Mesendoderm (in vitro differentiated cells): ENCODE data around the gene SPEM2.

Experiments
- DNase-seq: peaks from one replicate; pipeline ENCODE4 v3.0.0; 2013
- H2AK5ac ChIP-seq: 2 replicates; pipeline ENCODE4 v1.6.1; 2013; ENCODE audit warnings: low read length, inconsistent platforms
- H2BK120ac ChIP-seq: 2 replicates; pipeline ENCODE4 v1.6.1; 2013; ENCODE audit warnings: low read depth, mild to moderate bottlenecking, low read length, moderate library complexity, mixed read lengths
- H2BK15ac ChIP-seq: replicated peaks from 2 replicates; pipeline ENCODE4 v1.6.1; 2013; ENCODE audit warnings: low read depth, mild to moderate bottlenecking, moderate library complexity
- H2BK5ac ChIP-seq: 2 replicates; pipeline ENCODE4 v1.6.1; 2013; ENCODE audit warnings: low read length, inconsistent platforms
- H3K18ac ChIP-seq: 2 replicates; pipeline ENCODE4 v1.6.1; 2013; ENCODE audit warnings: mild to moderate bottlenecking, low read length, mixed read lengths
- H3K23ac ChIP-seq: one replicate; pipeline ENCODE4 v1.6.1; 2013; ENCODE audit warnings: low read length
- H3K27ac ChIP-seq: 2 replicates; pipeline ENCODE4 v1.5.1; 2013; ENCODE audit warnings: low read depth, mild to moderate bottlenecking, inconsistent platforms, low read length, moderate library complexity
- H3K27me3 ChIP-seq: 2 replicates; pipeline ENCODE4 v1.6.1; 2013; ENCODE audit warnings: low read length, control low read depth, mild to moderate bottlenecking, inconsistent platforms; ENCODE audit not compliant: insufficient read depth, poor library complexity
- H3K36me3 ChIP-seq: 2 replicates; pipeline ENCODE4 v1.6.1; 2013; ENCODE audit warnings: low read length, inconsistent platforms; ENCODE audit not compliant: control insufficient read depth, insufficient read depth
- H3K4ac ChIP-seq: one replicate; pipeline ENCODE4 v1.6.1; 2013; ENCODE audit warnings: low read depth, mild to moderate bottlenecking, low read length, moderate library complexity
- H3K4me1 ChIP-seq: 2 replicates; pipeline ENCODE4 v1.6.1; 2013; ENCODE audit warnings: low read depth, low read length, inconsistent platforms; ENCODE audit not compliant: control insufficient read depth
- H3K4me2 ChIP-seq: 2 replicates; pipeline ENCODE4 v1.6.1; 2013; ENCODE audit warnings: low read length
- H3K4me3 ChIP-seq: 2 replicates; pipeline ENCODE4 v1.5.1; 2013; ENCODE audit warnings: mild to moderate bottlenecking, low read length
- H3K56ac ChIP-seq: one replicate; pipeline ENCODE4 v1.6.1; 2013; ENCODE audit warnings: low read length
- H3K79me1 ChIP-seq: 2 replicates; pipeline ENCODE4 v1.6.1; 2013; ENCODE audit warnings: low read length, inconsistent platforms
- H3K79me2 ChIP-seq: 2 replicates; pipeline ENCODE4 v1.6.1; 2013; ENCODE audit warnings: mild to moderate bottlenecking, low read length; ENCODE audit not compliant: control insufficient read depth, insufficient read depth
- H3K9ac ChIP-seq: 2 replicates; pipeline ENCODE4 v1.6.1; 2013; ENCODE audit warnings: low read length, inconsistent platforms
- H4K5ac ChIP-seq: one replicate; pipeline ENCODE4 v1.6.1; 2013; ENCODE audit warnings: low read length
- H4K8ac ChIP-seq: one replicate; pipeline ENCODE4 v1.6.1; 2013; ENCODE audit warnings: low read depth, mild to moderate bottlenecking, control low read depth, low read length, moderate library complexity
- WGBS: extraction: QIAGEN DNeasy Blood & Tissue Kit; methylation state at CpG from one replicate; pipeline ENCODE4 v1.1.7; 2013; ENCODE audit warnings: low lambda C conversion rate, missing lambda C conversion rate; ENCODE audit not compliant: insufficient coverage; ENCODE audit errors: extremely low coverage; 5-methylcytosine and 5-hydroxymethylcytosine counted together

SPEM2 gene

GRCh38 chr17:7391307-7391706, 34.1 kb upstream of the SPEM2 start:
- H2BK5ac ChIP-seq = no peak overlapping the region
- no peak overlapping the region for H3K4me3 ChIP-seq
- H3K36me3 ChIP-seq = peaks cover 1% of the 10 kb centered on the region
- H2BK120ac ChIP-seq = no peak overlapping the region
- H3K23ac ChIP-seq = no peak overlapping the region
- H3K79me1 ChIP-seq = no peaks in the 10 kb centered on the region
- DNase-seq = no peak
- H3K79me2 ChIP-seq = no peaks in the 10 kb centered on the region
- H2AK5ac ChIP-seq = no peak overlapping the region
- H3K4me2 ChIP-seq = no peak overlapping the region
- no peak overlapping the region for H4K8ac ChIP-seq
- no CpG with 5 or more reads among the region's 2 CpGs for WGBS
- no peaks in the 10 kb centered on the region for H3K4me1 ChIP-seq
- no peak overlapping the region for H4K5ac ChIP-seq
- no peak overlapping the region for H3K4ac ChIP-seq
- H3K27me3 ChIP-seq = no peaks in the 10 kb centered on the region
- H3K18ac ChIP-seq = no peak overlapping the region
- no peak overlapping the region for H3K56ac ChIP-seq
- H3K9ac ChIP-seq = no peak overlapping the region
- H3K27ac ChIP-seq = no peak overlapping the region
- no peak overlapping the region for H2BK15ac ChIP-seq

GRCh38 chr17:7392696-7393612, 32.5 kb upstream of the SPEM2 start:
- peak; percentile 18 for DNase-seq

GRCh38 chr17:7393613-7394451, 31.6 kb upstream of the SPEM2 start:
- DNase-seq = peak; percentile 66
- Histone ChIP-seq H3K27ac (no peak overlapping the region), H3K4me2 (peak overlapping the region; percentile 30), H3K4me3 (peak overlapping the region; percentile 40), H3K56ac (peak overlapping the region; percentile 91), H2BK15ac (no peak overlapping the region), H3K79me1 (no peaks in the 10 kb centered on the region), H3K36me3 (peaks cover 1% of the 10 kb centered on the region), H3K18ac (no peak overlapping the region), H3K27me3 (no peaks in the 10 kb centered on the region), H4K5ac (no peak overlapping the region), H2AK5ac (peak overlapping the region; percentile 51), H4K8ac (no peak overlapping the region), H3K9ac (peak overlapping the region; percentile 63), H3K4me1 (no peaks in the 10 kb centered on the region), H3K79me2 (no peaks in the 10 kb centered on the region), H2BK120ac (no peak overlapping the region), H3K4ac (peak overlapping the region; percentile 39), H3K23ac (no peak overlapping the region), H2BK5ac (no peak overlapping the region)
- no CpG with 5 or more reads among the region's 48 CpGs for WGBS

More at GRCh38 chr17:7392696-7393612, 32.5 kb upstream of the SPEM2 start:
- peak overlapping the region; percentile 51 for H2AK5ac ChIP-seq
- H3K79me1 ChIP-seq = no peaks in the 10 kb centered on the region
- H4K5ac ChIP-seq = no peak overlapping the region
- no peak overlapping the region for H4K8ac ChIP-seq
- H3K56ac ChIP-seq = peak overlapping the region; percentile 91
- peaks cover 1% of the 10 kb centered on the region for H3K36me3 ChIP-seq
- no peak overlapping the region for H3K18ac ChIP-seq
- no peak overlapping the region for H2BK15ac ChIP-seq
- H3K4me3 ChIP-seq = no peak overlapping the region
- H2BK120ac ChIP-seq = no peak overlapping the region
- no peak overlapping the region for H3K27ac ChIP-seq
- H3K23ac ChIP-seq = no peak overlapping the region
- peak overlapping the region; percentile 30 for H3K4me2 ChIP-seq
- no peak overlapping the region for H2BK5ac ChIP-seq
- H3K79me2 ChIP-seq = no peaks in the 10 kb centered on the region
- WGBS = no CpG with 5 or more reads among the region's 42 CpGs
- H3K4me1 ChIP-seq = no peaks in the 10 kb centered on the region
- H3K4ac ChIP-seq = no peak overlapping the region
- H3K27me3 ChIP-seq = no peaks in the 10 kb centered on the region
- peak overlapping the region; percentile 63 for H3K9ac ChIP-seq

DNA sequence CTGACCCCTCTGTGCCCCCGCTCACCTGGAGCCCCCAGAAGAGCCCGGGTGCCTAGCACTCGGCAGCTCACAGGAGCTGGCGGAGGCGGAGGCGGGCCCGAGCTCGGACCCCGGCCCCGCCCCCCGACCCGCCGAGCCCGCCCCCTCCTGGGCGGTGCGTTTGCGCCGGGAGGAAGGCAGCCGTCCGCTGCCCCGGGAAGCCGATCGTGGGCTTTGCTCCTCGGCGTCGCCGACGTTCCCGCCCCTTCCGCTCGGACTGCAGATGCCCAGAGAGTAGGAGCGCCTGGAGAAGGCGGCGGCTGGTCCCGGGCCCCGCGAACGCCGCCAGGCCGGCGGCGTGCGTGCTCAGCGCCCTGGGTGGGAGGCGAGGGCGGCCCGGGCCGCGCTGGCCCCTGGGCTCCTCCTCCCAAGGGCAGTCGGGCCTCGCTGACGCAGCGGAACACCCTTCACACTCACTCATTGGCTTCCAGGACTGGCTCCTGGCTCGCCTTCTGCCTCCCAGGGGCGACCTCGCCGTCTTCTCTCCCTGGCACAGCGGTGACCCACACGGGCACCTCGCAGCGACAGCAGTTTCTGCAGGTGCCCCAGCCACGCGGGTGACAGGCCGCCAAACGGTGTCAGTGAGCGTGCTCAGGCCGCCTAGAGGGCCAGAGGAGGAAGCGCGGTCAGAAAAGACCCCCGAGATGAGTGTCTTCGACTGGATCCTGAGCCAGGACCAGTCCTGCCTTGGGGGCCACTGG, 30.8 kb upstream of the SPEM2 start, which contains the start of gene PLSCR3:
PLSCR3 (minus strand) TSS at position 74 of the 740 bp plus-strand sequence. CDS start 415 bp downstream, outside the sequence.
- DNase-seq = peak; percentile 85
- Histone ChIP-seq H4K5ac (no peak within 1 kb of the TSS), H3K56ac (peak within 1 kb of the TSS; percentile 91), H3K27ac (peak within 1 kb of the TSS; percentile 91), H3K27me3 (no peaks in the 10 kb centered on the region), H4K8ac (no peak within 1 kb of the TSS), H3K4me2 (peak within 1 kb of the TSS; percentile 75), H3K79me1 (no peaks in the 10 kb centered on the region), H2AK5ac (peak within 1 kb of the TSS; percentile 51), H3K36me3 (peaks cover 1% of the 10 kb centered on the region), H3K79me2 (no peaks in the 10 kb centered on the region), H2BK5ac (no peak within 1 kb of the TSS), H3K4me1 (no peaks in the 10 kb centered on the region), H3K9ac (peak within 1 kb of the TSS; percentile 86), H2BK120ac (no peak within 1 kb of the TSS), H3K4ac (peak within 1 kb of the TSS; percentile 39), H2BK15ac (no peak within 1 kb of the TSS), H3K23ac (no peak within 1 kb of the TSS), H3K18ac (peak within 1 kb of the TSS; percentile 75), H3K4me3 (peak within 1 kb of the TSS; percentile 54)
- no CpG with 5 or more reads among the region's 71 CpGs for WGBS

DNA sequence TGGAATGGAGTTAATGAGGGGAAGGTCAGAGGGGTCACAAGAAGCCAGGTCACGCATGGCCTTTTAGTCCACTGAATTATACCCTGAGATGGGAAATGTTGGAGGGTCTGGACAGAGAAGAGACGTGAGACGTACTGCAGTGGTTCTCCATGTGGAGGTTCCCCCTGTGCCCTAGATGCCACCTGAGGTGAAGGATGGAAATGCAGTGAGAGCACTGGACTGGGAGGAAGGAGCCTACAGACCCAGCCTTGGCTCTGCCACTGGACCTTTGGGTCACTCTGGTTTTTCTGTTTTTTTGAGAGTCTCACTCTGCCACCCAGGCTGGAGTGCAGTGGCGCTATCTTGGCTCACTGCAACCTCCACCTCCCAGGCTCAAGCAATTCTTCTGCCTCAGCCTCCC, 29.3 kb upstream of the SPEM2 start:
- H2AK5ac ChIP-seq = no peak overlapping the region
- H3K4me3 ChIP-seq = no peak overlapping the region
- no peaks in the 10 kb centered on the region for H3K79me2 ChIP-seq
- no peak overlapping the region for H3K27ac ChIP-seq
- H2BK120ac ChIP-seq = no peak overlapping the region
- H2BK15ac ChIP-seq = no peak overlapping the region
- no peaks in the 10 kb centered on the region for H3K27me3 ChIP-seq
- no peak overlapping the region for H4K8ac ChIP-seq
- no peaks in the 10 kb centered on the region for H3K4me1 ChIP-seq
- DNase-seq = no peak
- H3K56ac ChIP-seq = no peak overlapping the region
- no peak overlapping the region for H3K4me2 ChIP-seq
- H4K5ac ChIP-seq = no peak overlapping the region
- no peak overlapping the region for H3K9ac ChIP-seq
- H3K4ac ChIP-seq = no peak overlapping the region
- peaks cover 1% of the 10 kb centered on the region for H3K36me3 ChIP-seq
- WGBS = no CpG with 5 or more reads among the region's 4 CpGs
- H3K79me1 ChIP-seq = no peaks in the 10 kb centered on the region
- no peak overlapping the region for H3K18ac ChIP-seq
- no peak overlapping the region for H3K23ac ChIP-seq
- H2BK5ac ChIP-seq = no peak overlapping the region
